ENCODE results near the gene LIPE.

Gene LIPE

GRCh38 chr19:42368360-42368759 is 58.8 kb downstream of the LIPE start:
- Histone ChIP-seq H3K4me2 (ENCODE audit: insufficient read depth, low read length) (no peak overlapping the region), H3K4me1 (ENCODE audit: insufficient read depth, low read length) (no peaks in the 10 kb centered on the region), H3K27ac (ENCODE audit: low read length) (no peak overlapping the region), H2AFZ (ENCODE audit: low read depth, low read length) (no peak overlapping the region), H4K20me1 (ENCODE audit: insufficient read depth, low read length) (no peaks in the 10 kb centered on the region; the same call in 1 of the 2 replicates), H3K9ac (ENCODE audit: low read depth, low read length) (no peak overlapping the region), H3K9me3 (ENCODE audit: insufficient read depth, low read length, severe bottlenecking) (no peaks in the 10 kb centered on the region), H3K36me3 (ENCODE audit: insufficient read depth, low read length) (peaks cover 13% of the 10 kb centered on the region), H3K27me3 (ENCODE audit: insufficient read depth, low read length, poor library complexity) (no peaks in the 10 kb centered on the region), H3K79me2 (ENCODE audit: insufficient read depth, low read length) (no peaks in the 10 kb centered on the region), H3K4me3 (ENCODE audit: low read depth in 1 of 2, low read length in 2 of 2) (no peak overlapping the region)
- ATAC-seq (ENCODE audit: insufficient read depth, low read depth) (no peak), DNase-seq (no peak)
- TF ChIP-seq CTCF (IDR thresholded peaks at IDR 0.05; ENCODE audit: borderline replicate concordance, extremely low read depth, low read length, poor library complexity, severe bottlenecking) (no peak), EZH2 (IDR thresholded peaks at IDR 0.05; ENCODE audit: borderline replicate concordance, low read depth, low read length, severe bottlenecking) (no peak)

GRCh38 chr19:42367929-42368328 is 59.3 kb downstream of the LIPE start:
- Histone ChIP-seq H3K9ac (ENCODE audit: low read depth, low read length) (no peak overlapping the region), H3K4me2 (ENCODE audit: insufficient read depth, low read length) (no peak overlapping the region), H3K79me2 (ENCODE audit: insufficient read depth, low read length) (no peaks in the 10 kb centered on the region), H3K36me3 (ENCODE audit: insufficient read depth, low read length) (peaks cover 17% of the 10 kb centered on the region), H4K20me1 (ENCODE audit: insufficient read depth, low read length) (no peaks in the 10 kb centered on the region; the same call in 1 of the 2 replicates), H3K4me1 (ENCODE audit: insufficient read depth, low read length) (no peaks in the 10 kb centered on the region), H3K27ac (ENCODE audit: low read length) (no peak overlapping the region), H2AFZ (ENCODE audit: low read depth, low read length) (no peak overlapping the region), H3K9me3 (ENCODE audit: insufficient read depth, low read length, severe bottlenecking) (no peaks in the 10 kb centered on the region), H3K4me3 (ENCODE audit: low read depth in 1 of 2, low read length in 2 of 2) (no peak overlapping the region), H3K27me3 (ENCODE audit: insufficient read depth, low read length, poor library complexity) (no peaks in the 10 kb centered on the region)
- DNase-seq, result no peak
- no peak for TF ChIP-seq CTCF (IDR thresholded peaks at IDR 0.05; ENCODE audit: borderline replicate concordance, extremely low read depth, low read length, poor library complexity, severe bottlenecking)
- ATAC-seq (ENCODE audit: insufficient read depth, low read depth), result no peak

- ATAC-seq (ENCODE audit: insufficient read depth, low read depth) (no peak), DNase-seq (no peak)
- no peaks in the 10 kb centered on the region for H3K9me3 ChIP-seq (ENCODE audit: insufficient read depth, low read length, severe bottlenecking)
- no peak overlapping the region for H3K4me3 ChIP-seq (ENCODE audit: low read depth in 1 of 2, low read length in 2 of 2)
- H3K27ac ChIP-seq (ENCODE audit: low read length), result no peak overlapping the region
- no peak overlapping the region for H2AFZ ChIP-seq (ENCODE audit: low read depth, low read length)
- H3K4me2 ChIP-seq (ENCODE audit: insufficient read depth, low read length), result no peak overlapping the region
- H4K20me1 ChIP-seq (ENCODE audit: insufficient read depth, low read length), result no peaks in the 10 kb centered on the region; the same call in 1 of the 2 replicates
- no peak overlapping the region for H3K9ac ChIP-seq (ENCODE audit: low read depth, low read length)
- H3K27me3 ChIP-seq (ENCODE audit: insufficient read depth, low read length, poor library complexity), result no peaks in the 10 kb centered on the region
- peaks cover 18% of the 10 kb centered on the region for H3K36me3 ChIP-seq (ENCODE audit: insufficient read depth, low read length)
- H3K79me2 ChIP-seq (ENCODE audit: insufficient read depth, low read length), result no peaks in the 10 kb centered on the region
- H3K4me1 ChIP-seq (ENCODE audit: insufficient read depth, low read length), result no peaks in the 10 kb centered on the region
- TF ChIP-seq CTCF (IDR thresholded peaks at IDR 0.05; ENCODE audit: borderline replicate concordance, extremely low read depth, low read length, poor library complexity, severe bottlenecking) (no peak), EZH2 (IDR thresholded peaks at IDR 0.05; ENCODE audit: borderline replicate concordance, low read depth, low read length, severe bottlenecking) (no peak)
Measured at GRCh38 chr19:42366673-42367072, 60.5 kb downstream of the LIPE start.

All from DND-41 (cell line).